HG03457 (cell line): ENCODE measurements around the gene IL27RA.

Experiments used
- ATAC-seq: cut with Tn5 transposase; IDR thresholded peaks from one replicate; pipeline ENCODE4 v1.9.1; 2021; ENCODE audit warnings: moderate number of reproducible peaks; ENCODE audit not compliant: unreplicated experiment

The IL27RA gene

GRCh38 chr19:14031719-14032480 lies at the start of gene IL27RA:
Gene IL27RA, plus strand, starts transcription at chr19:14031762. Its CDS starts 111 bp downstream, at chr19:14031873.
- no peak for ATAC-seq

GRCh38 chr19:13981988-13982501 lies 49.5 kb upstream of the IL27RA start:
- no peak for ATAC-seq

- ATAC-seq = no peak
These were observed 48.8 kb upstream of the IL27RA start for GRCh38 chr19:13982773-13983172.

GRCh38 chr19:13983213-13983889 lies 48.2 kb upstream of the IL27RA start:
- ATAC-seq = no peak

GRCh38 chr19:13984186-13984585 lies 47.4 kb upstream of the IL27RA start:
- no peak for ATAC-seq

DNA sequence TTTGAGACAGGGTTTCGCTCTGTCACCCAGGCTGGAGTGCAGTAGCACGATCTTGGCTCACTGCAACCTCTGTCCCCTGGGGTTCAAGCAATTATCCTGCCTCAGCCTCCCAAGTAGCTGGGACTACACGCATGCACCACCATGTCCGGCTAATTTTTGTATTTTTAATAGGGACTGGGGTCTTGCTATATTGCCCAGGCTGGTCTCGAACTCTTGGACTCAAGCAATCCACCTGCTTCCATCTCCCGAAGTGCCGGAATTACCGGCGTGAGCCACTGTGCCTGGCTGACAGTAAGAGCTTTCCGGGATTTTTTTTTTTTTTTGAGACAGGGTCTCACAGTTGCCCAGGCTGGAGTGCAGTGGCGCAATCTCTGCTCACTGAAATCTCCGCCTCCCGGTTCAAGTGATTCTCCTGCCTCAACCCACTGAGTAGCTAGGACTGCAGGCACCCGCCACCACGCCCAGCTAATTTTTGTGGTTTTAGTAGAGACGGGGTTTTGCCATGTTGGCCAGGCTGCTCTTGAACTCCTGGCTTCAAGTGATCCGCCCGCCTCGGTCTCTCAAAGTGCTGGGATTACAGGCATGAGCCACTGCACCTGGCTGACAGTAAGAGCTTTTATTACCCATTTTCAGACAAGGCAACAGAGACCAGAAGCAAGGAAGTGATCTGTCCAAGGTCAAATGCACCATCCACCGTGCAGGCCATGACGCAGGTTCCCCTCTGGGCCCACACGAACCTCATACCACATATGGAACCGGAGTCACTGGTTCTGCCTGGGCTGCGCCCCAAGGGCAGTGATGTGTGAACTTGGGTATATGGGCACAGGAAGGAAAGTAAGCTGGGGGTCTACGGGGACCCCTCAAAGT lies 46.5 kb upstream of the IL27RA start:
- no peak for ATAC-seq

DNA sequence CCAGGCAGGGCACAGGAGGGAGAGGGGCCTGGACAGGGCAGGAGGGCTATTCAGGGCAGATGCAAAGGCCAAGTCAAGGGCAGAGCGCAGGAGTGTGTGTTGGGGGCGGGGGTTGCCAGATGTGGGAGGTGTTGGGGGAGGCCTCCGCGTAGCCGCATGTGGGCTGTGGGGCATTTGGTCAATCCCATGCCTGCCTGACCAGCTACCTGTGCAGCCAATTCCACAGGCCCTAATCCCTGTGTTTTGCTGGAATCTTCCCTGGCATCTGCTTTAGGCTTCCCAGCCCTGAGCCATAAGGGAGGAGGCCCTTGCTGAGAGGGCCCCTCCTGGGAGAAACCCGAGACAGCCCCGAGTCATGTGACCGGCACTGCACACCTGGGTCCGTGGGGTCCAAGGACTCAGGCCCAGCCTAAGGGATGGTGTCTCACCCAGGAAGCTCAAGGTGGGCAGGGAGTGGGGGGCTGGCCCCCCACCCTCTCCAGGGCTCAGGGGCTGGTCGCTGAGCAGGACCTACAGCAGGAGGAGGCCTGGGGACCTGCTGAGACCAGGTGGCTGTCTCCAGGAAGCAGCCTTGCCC lies 45.7 kb upstream of the IL27RA start:
- ATAC-seq = no peak

- ATAC-seq = peak; percentile 59
These were observed 45.1 kb upstream of the IL27RA start for GRCh38 chr19:13986348-13986904.

DNA sequence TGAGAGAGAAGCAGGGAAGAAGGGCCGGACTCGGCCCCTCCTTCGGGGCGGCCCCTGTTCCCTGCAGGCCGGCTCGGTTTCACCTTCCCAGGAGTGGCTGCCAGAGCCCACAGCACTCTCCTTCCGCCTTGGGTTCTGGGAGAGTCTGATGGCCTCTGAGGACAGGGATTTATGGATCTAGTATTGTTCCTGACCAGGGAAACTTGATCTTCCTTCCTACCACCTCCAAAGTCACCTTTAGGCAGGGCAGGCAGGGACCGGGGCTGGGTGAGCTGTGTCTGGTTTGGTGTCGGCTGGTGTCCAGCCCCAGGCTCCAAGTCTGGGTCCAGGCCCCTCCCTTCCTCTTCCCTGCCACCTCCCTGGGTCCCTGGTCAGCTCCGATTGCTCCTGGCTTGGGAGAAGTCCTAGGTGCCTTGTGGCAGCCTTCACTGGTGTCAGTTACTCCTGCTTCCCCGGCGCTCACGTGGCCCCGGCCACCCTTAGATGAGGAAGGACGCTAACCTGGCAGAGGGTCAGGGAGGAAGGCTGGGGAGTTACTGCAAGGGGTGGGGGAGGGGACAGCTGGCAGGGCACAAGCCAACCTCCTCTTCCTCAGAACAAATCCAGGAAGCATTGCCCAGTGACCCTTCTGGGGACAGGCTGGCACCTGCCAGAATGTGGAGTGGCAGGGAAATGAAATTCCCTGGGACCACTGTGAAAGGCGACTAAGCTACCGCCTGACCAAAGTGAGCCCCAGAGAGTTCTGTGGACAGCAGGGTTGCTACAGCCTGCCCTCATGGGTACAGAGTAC lies 44.3 kb upstream of the IL27RA start:
- ATAC-seq = no peak

DNA sequence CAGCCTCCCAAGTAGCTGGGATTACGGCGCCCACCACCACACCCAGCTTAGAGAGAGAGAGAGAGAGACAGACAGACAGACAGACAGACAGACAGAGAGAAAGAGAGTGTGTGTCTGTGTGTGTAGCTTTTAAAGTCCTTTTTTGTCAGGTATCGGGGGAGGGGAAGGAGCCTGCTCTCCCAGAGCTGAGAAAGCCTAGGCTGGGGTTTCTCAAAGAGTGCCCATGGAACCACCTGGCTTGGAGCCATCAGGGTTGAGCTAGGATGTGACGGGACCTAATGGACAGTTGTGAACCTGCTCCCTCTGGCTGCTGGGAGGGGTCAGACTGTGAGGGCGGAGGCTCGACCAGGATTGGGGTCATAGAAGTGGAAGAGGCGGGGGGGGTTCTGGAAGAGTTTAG lies 42.1 kb upstream of the IL27RA start:
- ATAC-seq = no peak

GRCh38 chr19:13990085-13990484 lies 41.5 kb upstream of the IL27RA start:
- no peak for ATAC-seq

DNA sequence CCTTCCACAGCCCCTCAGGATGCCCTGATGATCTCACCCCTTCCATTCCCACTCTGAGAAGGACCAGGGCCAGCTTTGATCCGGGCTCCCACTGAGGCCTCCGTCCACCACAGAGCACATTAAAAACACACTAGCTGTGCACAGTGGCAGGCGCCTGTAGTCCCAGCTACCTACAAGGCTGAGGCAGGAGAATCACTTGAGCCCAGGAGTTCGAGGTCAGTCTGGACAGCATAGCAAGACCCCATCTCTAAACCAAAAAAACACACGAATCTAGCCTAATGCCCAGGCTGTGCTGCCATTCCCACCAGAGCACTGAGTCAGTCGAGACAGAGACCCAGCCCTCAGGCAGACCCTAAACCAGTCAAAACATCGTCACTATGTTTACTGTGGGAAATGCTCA lies 39.5 kb upstream of the IL27RA start:
- ATAC-seq = no peak

GRCh38 chr19:13993590-13994300 lies 37.8 kb upstream of the IL27RA start:
- ATAC-seq = no peak

- ATAC-seq = no peak
These were observed 36.4 kb upstream of the IL27RA start for GRCh38 chr19:13995017-13995728.

- ATAC-seq = no peak
These were observed 35.4 kb upstream of the IL27RA start for GRCh38 chr19:13995878-13996765.

DNA sequence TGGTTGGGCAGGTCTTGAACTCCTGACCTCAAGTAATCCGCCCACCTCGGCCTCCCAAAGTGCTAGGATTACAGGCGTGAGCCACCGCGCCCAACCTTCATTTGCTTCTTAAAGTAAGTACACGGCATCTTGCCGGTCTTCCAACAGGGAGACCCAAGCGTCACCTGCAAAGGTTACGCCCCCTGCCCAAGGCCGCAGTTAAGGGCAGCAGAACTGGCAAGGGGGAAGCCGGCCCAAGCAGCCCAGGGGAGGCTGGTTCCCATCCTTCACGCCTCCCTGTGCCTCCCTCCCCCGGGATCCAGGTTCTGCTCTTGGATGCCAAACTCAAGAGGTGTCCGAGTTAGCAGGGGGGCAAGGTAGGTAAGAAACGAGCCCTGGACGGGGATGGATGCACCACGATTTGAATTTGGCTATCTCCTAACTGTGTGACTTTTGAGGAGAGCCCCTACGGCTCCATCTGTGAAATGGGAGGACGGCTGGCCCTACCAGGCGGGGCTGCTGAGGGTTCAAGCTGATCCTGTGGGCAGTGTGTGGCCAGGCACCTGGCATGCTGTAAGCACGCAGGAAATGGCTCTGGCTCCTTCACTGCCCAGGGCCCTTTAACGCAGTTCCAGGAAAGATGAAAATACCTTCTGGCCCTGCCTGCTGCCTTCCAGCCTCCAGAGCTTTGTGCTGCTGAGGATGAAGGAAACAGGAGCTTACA lies 34.5 kb upstream of the IL27RA start:
- no peak for ATAC-seq

DNA sequence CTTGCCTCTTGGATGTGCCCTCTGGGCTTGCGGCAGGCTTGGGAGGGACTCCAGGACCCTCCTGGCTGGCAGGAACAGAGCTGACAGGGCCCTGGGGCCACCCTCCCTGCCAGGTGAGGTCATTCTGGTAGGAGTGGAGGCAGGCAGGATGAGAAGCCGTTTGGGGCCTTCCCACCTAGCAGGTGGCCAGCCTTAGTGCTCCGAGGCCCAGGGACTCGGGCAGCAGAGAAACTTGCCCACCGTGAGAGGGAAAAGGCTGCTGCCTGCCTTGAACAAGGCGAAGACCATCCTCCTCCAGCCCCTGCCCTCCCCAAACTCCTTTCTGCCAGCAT lies 34.0 kb upstream of the IL27RA start:
- ATAC-seq = no peak
